Endothelial cell of umbilical vein (primary cell): ENCODE results near the gene KYAT1. TPM values are rescaled to one million over a fixed set of nuclear protein-coding genes. Genes with fewer than 3 reads are reported as not detected.

Source experiments
- BruUV-seq: library from RNA; stranded (reverse); fragments of 400-500 nt; replicated peaks from 2 replicates; lab custom pipeline; 2021; lab: Mats Ljungman, UMichigan
- CTCF ChIA-PET: fragments of 300-600, 350-600 bp; sonication (Branson Sonifier 250); formaldehyde crosslinking; loops from one replicate; lab custom pipeline; 2021; ENCODE audit warnings: antibody characterized with exemption, inconsistent platforms; lab: Charles Lee
- POLR2A ChIA-PET: fragments of 300-600, 350-600 bp; sonication (Branson Sonifier 250); formaldehyde crosslinking; loops from one replicate; lab custom pipeline; 2021; ENCODE audit warnings: antibody characterized with exemption, inconsistent platforms; lab: Charles Lee
- DNase-seq: peaks from one replicate; pipeline ENCODE4 v3.0.0-alpha.2; 2011; ENCODE audit warnings: low read depth, low spot score
- FAIRE-seq: peaks from 2 replicates; lab custom pipeline; 2011; peaks lifted over from hg19 to GRCh38; lab: Jason Lieb, UNC
- H2AFZ ChIP-seq: 2 replicates; pipeline ENCODE4 v1.6.0; 2012; ENCODE audit warnings: low read depth, low read length, control low read depth, inconsistent platforms
- H3K27ac ChIP-seq: 2 replicates; pipeline ENCODE4 v1.5.1; 2011; ENCODE audit warnings: low read depth, mild to moderate bottlenecking, control low read depth, low read length, moderate library complexity; ENCODE audit not compliant: insufficient read depth
- H3K27me3 ChIP-seq, 2 experiments: 2 replicates each; pipeline versions ENCODE4 v1.6.0 to v1.6.1; 2011; ENCODE audit warnings: low read length in 2 of 2, mixed read lengths in 1 of 2; ENCODE audit not compliant: control insufficient read depth in 2 of 2, insufficient read depth in 2 of 2
- H3K36me3 ChIP-seq, 2 experiments: 2 replicates in 1 of 2; 3 replicates in 1 of 2; pipeline ENCODE4 v1.5.1; 2011; ENCODE audit warnings: low read length in 2 of 2, mild to moderate bottlenecking in 1 of 2, moderate library complexity in 1 of 2; ENCODE audit not compliant: control insufficient read depth in 2 of 2, insufficient read depth in 2 of 2; ENCODE audit errors: extremely low read depth in 1 of 2
- H3K4me1 ChIP-seq: 3 replicates; pipeline ENCODE4 v1.5.1; 2011; ENCODE audit warnings: mild to moderate bottlenecking, low read length; ENCODE audit not compliant: control insufficient read depth, insufficient read depth; ENCODE audit errors: extremely low read depth
- H3K4me2 ChIP-seq: 2 replicates; pipeline ENCODE4 v1.6.1; 2011; ENCODE audit warnings: low read length, control low read depth, mixed read lengths; ENCODE audit not compliant: insufficient read depth
- H3K4me3 ChIP-seq, 3 experiments: fragments of 200-600 bp in 1 of 3; sonication (generic), shearing (Covaris generic) in 1 of 3; replicated peaks in 1 of 3; 2 replicates each; pipeline ENCODE4 v1.5.1; 2011 to 2016; ENCODE audit warnings: control low read depth in 3 of 3, low read length in 3 of 3, mild to moderate bottlenecking in 2 of 3, inconsistent platforms in 1 of 3, low read depth in 1 of 3, moderate library complexity in 1 of 3; ENCODE audit not compliant: insufficient read depth in 1 of 3
- H3K79me2 ChIP-seq: 2 replicates; pipeline ENCODE4 v1.6.0; 2012; ENCODE audit warnings: low read length, inconsistent platforms; ENCODE audit not compliant: control insufficient read depth, insufficient read depth
- H3K9ac ChIP-seq: replicated peaks from 2 replicates; pipeline ENCODE3; 2011; ENCODE audit warnings: low read length, control low read depth; ENCODE audit not compliant: insufficient read depth; ENCODE audit errors: extremely low read depth
- H3K9me1 ChIP-seq: replicated peaks from 3 replicates; pipeline ENCODE4 v1.6.0; 2011; ENCODE audit warnings: mild to moderate bottlenecking, low read length; ENCODE audit not compliant: control insufficient read depth, insufficient read depth; ENCODE audit errors: extremely low read depth
- H3K9me3 ChIP-seq: replicated peaks from 2 replicates; pipeline ENCODE4 v1.5.1; 2012; ENCODE audit warnings: low read length, inconsistent platforms; ENCODE audit not compliant: control insufficient read depth, insufficient read depth
- H4K20me1 ChIP-seq: replicated peaks from 2 replicates; pipeline ENCODE3; 2011; ENCODE audit warnings: mild to moderate bottlenecking, low read length; ENCODE audit not compliant: control insufficient read depth, insufficient read depth; ENCODE audit errors: extremely low read depth
- EZH2 ChIP-seq: IDR thresholded peaks from 2 replicates; pipeline ENCODE4 v1.6.1; 2012; ENCODE audit warnings: borderline replicate concordance, low read depth, mild to moderate bottlenecking, moderate library complexity, low read length, inconsistent platforms; ENCODE audit not compliant: severe bottlenecking
- FOS ChIP-seq: IDR thresholded peaks from 2 replicates; pipeline ENCODE4 v1.6.1; 2011; ENCODE audit warnings: mild to moderate bottlenecking, low read length, moderate library complexity, borderline replicate concordance; ENCODE audit not compliant: insufficient read depth
- GATA2 ChIP-seq: IDR thresholded peaks from 2 replicates; pipeline ENCODE4 v1.7.0; 2011; ENCODE audit warnings: low read depth, mild to moderate bottlenecking, moderate library complexity, mixed read lengths, low read length; ENCODE audit not compliant: insufficient read length, insufficient read depth
- JUN ChIP-seq: IDR thresholded peaks from 2 replicates; pipeline ENCODE4 v1.6.1; 2011; ENCODE audit warnings: borderline replicate concordance, low read depth; ENCODE audit not compliant: insufficient read length, insufficient read depth
- MAX ChIP-seq: IDR thresholded peaks from 2 replicates; pipeline ENCODE4 v1.6.1; 2011; ENCODE audit not compliant: insufficient read depth, insufficient read length
- MYC ChIP-seq: IDR thresholded peaks from one replicate; pipeline ENCODE4 v1.6.1; 2011; ENCODE audit warnings: mild to moderate bottlenecking, low read depth, low read length
- POLR2A ChIP-seq: IDR thresholded peaks from 2 replicates; pipeline ENCODE4 v1.6.1; 2012; ENCODE audit warnings: low read depth, mild to moderate bottlenecking, control low read depth, low read length
- POLR2AphosphoS5 ChIP-seq: IDR thresholded peaks from 2 replicates; pipeline ENCODE4 v1.6.1; 2012; ENCODE audit warnings: low read depth, mild to moderate bottlenecking, control low read depth, low read length, moderate library complexity; ENCODE audit not compliant: insufficient read depth
- dilution Hi-C: fragments of 300-500 bp; cut with MboI; formaldehyde crosslinking; loops from one replicate; pipeline ENCODE4 v1.15.0; 2019; ENCODE audit warnings: low sequenced_read_pairs; ENCODE audit not compliant: extremely low pct_ligation_motif_present
- intact Hi-C: fragments of 100-400 bp; cut with micrococcal nuclease; formaldehyde crosslinking; loops from one replicate; pipeline ENCODE4 v1.10.0; 2022
- polyA plus RNA-seq, 4 experiments: library from polyadenylated mRNA; depleted of rRNA in 3 of 4; stranded (reverse) in 3 of 4; unstranded in 1 of 4; fragments of >200 nt; gene quantifications; 2 replicates each; pipeline versions ENCODE4 v1.2.1 to v1.2.3, GENCODE V29; 2011 to 2012; ENCODE audit warnings: missing spikeins in 1 of 4
- total RNA-seq: library from RNA; stranded (reverse); gene quantifications from 2 replicates; pipeline ENCODE4 v1.2.3, GENCODE V29; 2021
- TF ChIP-seq, protein P1 (sequence below), 2 donors: IDR thresholded peaks; 1 replicate in 1 of 2; 2 replicates in 1 of 2; pipeline ENCODE4 v1.5.1; 2011; ENCODE audit warnings: low read length in 2 of 2, mild to moderate bottlenecking in 2 of 2, moderate library complexity in 2 of 2, control low read depth in 1 of 2, inconsistent platforms in 1 of 2, low read depth in 1 of 2; ENCODE audit not compliant: insufficient read depth in 1 of 2; ENCODE audit errors: extremely low read depth in 1 of 2

KYAT1 gene
- total and polyA plus RNA-seq, 2 donors (not counting 3 experiments of a cell fraction or from before 2014, with no cell fraction given) = 7.2 to 9.6 TPM

- FAIRE-seq (no peak), DNase-seq (no peak)
- Histone ChIP-seq H3K9me1 (no peaks in the 10 kb centered on the region), H3K9ac (no peak overlapping the region), H3K4me1 (no peaks in the 10 kb centered on the region), H3K79me2 (no peaks in the 10 kb centered on the region), H3K27me3 (no peaks in the 10 kb centered on the region), H3K27ac (no peak overlapping the region), H3K36me3 (no peaks in the 10 kb centered on the region), H2AFZ (no peak overlapping the region), H3K9me3 (no peaks in the 10 kb centered on the region), H3K4me3 (no peak overlapping the region), H4K20me1 (no peaks in the 10 kb centered on the region), H3K4me2 (no peak overlapping the region)
- CTCF ChIA-PET = no interaction called here
- POLR2A ChIA-PET = no interaction called here
- no peak for TF ChIP-seq EZH2
- intact Hi-C loops = no loop called here
- dilution Hi-C loops = no loop called here
- no TSS peak for BruUV-seq
Measured at GRCh38 chr9:128836509-128837145, 45.1 kb downstream of the KYAT1 start.

DNA sequence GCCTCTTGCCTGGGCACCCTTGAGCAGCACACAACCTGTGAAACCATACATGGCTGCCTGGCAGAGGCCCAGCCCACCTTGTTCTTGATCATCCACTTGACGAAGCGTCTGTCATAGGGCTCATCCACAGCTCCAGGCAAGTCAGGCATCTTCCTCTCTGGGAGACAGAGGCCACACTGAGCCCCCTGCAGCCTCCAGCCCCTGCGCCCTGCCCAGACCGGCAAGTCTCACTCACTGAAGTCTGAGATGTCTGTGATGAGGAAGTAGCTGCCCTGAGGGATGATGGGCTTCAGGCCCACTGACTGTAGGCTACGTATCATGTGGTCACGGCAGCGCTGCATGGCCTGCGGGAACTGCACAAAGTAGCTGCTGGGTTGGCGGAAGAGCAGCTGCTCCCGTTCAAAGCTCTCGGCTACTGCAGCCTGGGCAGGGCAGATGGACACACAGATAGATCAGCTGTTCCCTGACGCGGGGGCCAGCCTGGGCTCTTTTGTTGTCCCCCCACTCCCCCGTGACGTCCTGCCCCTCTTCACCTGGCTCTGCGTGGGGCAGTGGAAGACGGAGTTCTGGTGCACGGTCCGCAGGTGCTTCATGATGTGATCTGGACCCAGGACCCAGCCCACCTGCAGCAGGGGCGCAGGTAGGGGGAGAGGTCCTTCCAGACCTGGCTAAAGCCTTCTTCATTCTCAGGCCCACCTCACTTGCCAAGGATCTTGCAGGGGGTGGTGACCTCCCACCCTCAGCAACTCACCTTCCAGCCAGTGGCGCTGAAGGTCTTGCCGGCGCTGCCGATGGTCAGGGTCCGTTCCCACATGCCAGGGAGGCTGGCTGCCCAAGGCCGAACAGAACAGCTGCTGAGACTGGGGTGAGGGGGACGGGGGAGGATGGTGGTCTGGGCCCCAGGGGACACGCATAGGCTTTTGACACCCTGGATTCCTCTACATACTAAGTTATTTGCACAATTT, 46.2 kb downstream of the KYAT1 start:
- H3K36me3 ChIP-seq = no peaks in the 10 kb centered on the region
- no peak overlapping the region for H3K27ac ChIP-seq
- H3K4me3 ChIP-seq = no peak overlapping the region
- H3K27me3 ChIP-seq = no peaks in the 10 kb centered on the region
- ChIA-PET CTCF (no interaction called here), POLR2A (no interaction called here)
- dilution Hi-C loops (no loop called here), intact Hi-C loops (no loop called here)
- DNase-seq (no peak), FAIRE-seq (no peak)
- no TSS peak for BruUV-seq
- H2AFZ ChIP-seq = no peak overlapping the region
- no peaks in the 10 kb centered on the region for H3K9me3 ChIP-seq
- no peak overlapping the region for H3K4me2 ChIP-seq
- no peaks in the 10 kb centered on the region for H3K4me1 ChIP-seq
- TF ChIP-seq GATA2 (no peak), POLR2AphosphoS5 (no peak), MAX (no peak), EZH2 (no peak), JUN (no peak), POLR2A (no peak), MYC (no peak), FOS (no peak)
- TF ChIP-seq, protein P1, sequence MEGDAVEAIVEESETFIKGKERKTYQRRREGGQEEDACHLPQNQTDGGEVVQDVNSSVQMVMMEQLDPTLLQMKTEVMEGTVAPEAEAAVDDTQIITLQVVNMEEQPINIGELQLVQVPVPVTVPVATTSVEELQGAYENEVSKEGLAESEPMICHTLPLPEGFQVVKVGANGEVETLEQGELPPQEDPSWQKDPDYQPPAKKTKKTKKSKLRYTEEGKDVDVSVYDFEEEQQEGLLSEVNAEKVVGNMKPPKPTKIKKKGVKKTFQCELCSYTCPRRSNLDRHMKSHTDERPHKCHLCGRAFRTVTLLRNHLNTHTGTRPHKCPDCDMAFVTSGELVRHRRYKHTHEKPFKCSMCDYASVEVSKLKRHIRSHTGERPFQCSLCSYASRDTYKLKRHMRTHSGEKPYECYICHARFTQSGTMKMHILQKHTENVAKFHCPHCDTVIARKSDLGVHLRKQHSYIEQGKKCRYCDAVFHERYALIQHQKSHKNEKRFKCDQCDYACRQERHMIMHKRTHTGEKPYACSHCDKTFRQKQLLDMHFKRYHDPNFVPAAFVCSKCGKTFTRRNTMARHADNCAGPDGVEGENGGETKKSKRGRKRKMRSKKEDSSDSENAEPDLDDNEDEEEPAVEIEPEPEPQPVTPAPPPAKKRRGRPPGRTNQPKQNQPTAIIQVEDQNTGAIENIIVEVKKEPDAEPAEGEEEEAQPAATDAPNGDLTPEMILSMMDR (IDR thresholded peaks at IDR 0.05; ENCODE audit: extremely low read depth in 1 of 2, insufficient read depth in 1 of 2, low read depth in 1 of 2, low read length in 2 of 2) = no peak
- H3K79me2 ChIP-seq = no peaks in the 10 kb centered on the region
- no peak overlapping the region for H3K9ac ChIP-seq
- no peaks in the 10 kb centered on the region for H3K9me1 ChIP-seq
- no peaks in the 10 kb centered on the region for H4K20me1 ChIP-seq
